ENCODE results near the gene LMX1A.

LMX1A gene

DNA sequence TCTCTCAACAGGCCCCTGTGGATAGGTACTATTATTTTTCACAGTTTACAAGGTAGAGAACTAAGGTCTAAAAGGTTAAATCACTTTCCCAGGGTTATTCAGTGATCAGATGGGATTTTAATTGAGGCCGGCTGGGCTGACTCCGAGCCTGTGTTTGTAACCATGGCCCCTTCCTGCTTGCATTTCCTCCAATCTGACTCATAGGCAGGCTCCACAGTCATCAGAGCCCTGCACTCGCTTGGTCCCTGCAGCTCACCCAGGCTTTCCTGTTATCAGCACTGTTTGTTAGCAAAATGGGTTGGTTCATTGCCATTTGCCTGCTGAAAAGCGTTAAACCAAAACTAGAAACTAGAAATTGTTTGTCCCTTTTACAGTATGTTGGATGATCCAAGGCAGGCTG lies 41.4 kb upstream of the LMX1A start:
- H3K4me1 ChIP-seq (ENCODE audit: insufficient read depth, low read length, poor library complexity, severe bottlenecking), result peaks cover 5% of the 10 kb centered on the region
- H3K4me2 ChIP-seq (ENCODE audit: low read depth, low read length, poor library complexity, severe bottlenecking), result no peak overlapping the region
- H3K9me3 ChIP-seq (ENCODE audit: insufficient read depth, low read depth, low read length), result no peaks in the 10 kb centered on the region
- no peaks in the 10 kb centered on the region for H3F3A ChIP-seq (ENCODE audit: low read depth)
- no peaks in the 10 kb centered on the region for H3K36me3 ChIP-seq (ENCODE audit: insufficient read depth, low read length)
- H3K9ac ChIP-seq (ENCODE audit: low read depth, low read length, poor library complexity, severe bottlenecking), result no peak overlapping the region
- no peak overlapping the region for H2AFZ ChIP-seq (ENCODE audit: low read length)
- peaks cover 10% of the 10 kb centered on the region for H4K20me1 ChIP-seq (ENCODE audit: insufficient read depth, low read length, poor library complexity, severe bottlenecking)
- peaks cover 53% of the 10 kb centered on the region for H3K27me3 ChIP-seq (ENCODE audit: insufficient read depth, low read length, poor library complexity, severe bottlenecking)
- H3K79me2 ChIP-seq (ENCODE audit: insufficient read depth, low read length), result no peaks in the 10 kb centered on the region
- H3K4me3 ChIP-seq (ENCODE audit: low read length, poor library complexity, severe bottlenecking), result no peak overlapping the region
- no peaks in the 10 kb centered on the region for H3K9me2 ChIP-seq (replicated peaks; ENCODE audit: low read depth, low read length)
- TF ChIP-seq EZH2phosphoT487 (IDR thresholded peaks at IDR 0.05; ENCODE audit: borderline replicate concordance), result no peak
- TF ChIP-seq, protein P1, sequence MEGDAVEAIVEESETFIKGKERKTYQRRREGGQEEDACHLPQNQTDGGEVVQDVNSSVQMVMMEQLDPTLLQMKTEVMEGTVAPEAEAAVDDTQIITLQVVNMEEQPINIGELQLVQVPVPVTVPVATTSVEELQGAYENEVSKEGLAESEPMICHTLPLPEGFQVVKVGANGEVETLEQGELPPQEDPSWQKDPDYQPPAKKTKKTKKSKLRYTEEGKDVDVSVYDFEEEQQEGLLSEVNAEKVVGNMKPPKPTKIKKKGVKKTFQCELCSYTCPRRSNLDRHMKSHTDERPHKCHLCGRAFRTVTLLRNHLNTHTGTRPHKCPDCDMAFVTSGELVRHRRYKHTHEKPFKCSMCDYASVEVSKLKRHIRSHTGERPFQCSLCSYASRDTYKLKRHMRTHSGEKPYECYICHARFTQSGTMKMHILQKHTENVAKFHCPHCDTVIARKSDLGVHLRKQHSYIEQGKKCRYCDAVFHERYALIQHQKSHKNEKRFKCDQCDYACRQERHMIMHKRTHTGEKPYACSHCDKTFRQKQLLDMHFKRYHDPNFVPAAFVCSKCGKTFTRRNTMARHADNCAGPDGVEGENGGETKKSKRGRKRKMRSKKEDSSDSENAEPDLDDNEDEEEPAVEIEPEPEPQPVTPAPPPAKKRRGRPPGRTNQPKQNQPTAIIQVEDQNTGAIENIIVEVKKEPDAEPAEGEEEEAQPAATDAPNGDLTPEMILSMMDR (conservative IDR thresholded peaks at IDR 0.05; ENCODE audit: low read length), result no peak

DNA sequence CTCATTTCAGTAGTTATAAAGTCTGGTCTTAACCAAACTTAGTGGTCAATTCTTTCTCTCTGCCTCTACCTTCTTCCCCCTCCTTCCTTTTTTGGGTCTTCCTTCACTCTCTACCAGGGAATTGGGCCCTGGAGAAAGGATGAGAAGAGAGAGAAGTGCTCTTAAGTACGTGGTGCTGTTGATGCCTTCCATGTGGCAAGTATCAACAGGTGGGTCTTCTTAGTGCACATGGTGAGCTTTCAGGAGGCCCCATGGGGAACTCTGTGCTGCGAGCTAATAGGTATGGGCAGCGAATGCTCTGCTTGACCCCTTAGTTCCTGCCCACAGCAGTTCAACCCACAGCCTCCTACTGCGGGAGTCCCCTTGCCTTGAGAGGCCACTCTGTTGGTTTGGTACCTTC lies 39.4 kb upstream of the LMX1A start:
- Histone ChIP-seq H3K4me3 (ENCODE audit: low read length, poor library complexity, severe bottlenecking) (no peak overlapping the region), H3K27me3 (ENCODE audit: insufficient read depth, low read length, poor library complexity, severe bottlenecking) (peaks cover 69% of the 10 kb centered on the region), H3K36me3 (ENCODE audit: insufficient read depth, low read length) (no peaks in the 10 kb centered on the region), H3F3A (ENCODE audit: low read depth) (no peaks in the 10 kb centered on the region), H3K4me2 (ENCODE audit: low read depth, low read length, poor library complexity, severe bottlenecking) (no peak overlapping the region), H3K79me2 (ENCODE audit: insufficient read depth, low read length) (no peaks in the 10 kb centered on the region), H3K9ac (ENCODE audit: low read depth, low read length, poor library complexity, severe bottlenecking) (no peak overlapping the region), H3K9me2 (replicated peaks; ENCODE audit: low read depth, low read length) (no peaks in the 10 kb centered on the region), H2AFZ (ENCODE audit: low read length) (no peak overlapping the region), H4K20me1 (ENCODE audit: insufficient read depth, low read length, poor library complexity, severe bottlenecking) (peaks cover 12% of the 10 kb centered on the region), H3K4me1 (ENCODE audit: insufficient read depth, low read length, poor library complexity, severe bottlenecking) (peaks cover 5% of the 10 kb centered on the region), H3K9me3 (ENCODE audit: insufficient read depth, low read depth, low read length) (no peaks in the 10 kb centered on the region)
- TF ChIP-seq, protein P1 (conservative IDR thresholded peaks at IDR 0.05; ENCODE audit: low read length), result no peak
- TF ChIP-seq EZH2phosphoT487 (IDR thresholded peaks at IDR 0.05; ENCODE audit: borderline replicate concordance), result no peak

DNA sequence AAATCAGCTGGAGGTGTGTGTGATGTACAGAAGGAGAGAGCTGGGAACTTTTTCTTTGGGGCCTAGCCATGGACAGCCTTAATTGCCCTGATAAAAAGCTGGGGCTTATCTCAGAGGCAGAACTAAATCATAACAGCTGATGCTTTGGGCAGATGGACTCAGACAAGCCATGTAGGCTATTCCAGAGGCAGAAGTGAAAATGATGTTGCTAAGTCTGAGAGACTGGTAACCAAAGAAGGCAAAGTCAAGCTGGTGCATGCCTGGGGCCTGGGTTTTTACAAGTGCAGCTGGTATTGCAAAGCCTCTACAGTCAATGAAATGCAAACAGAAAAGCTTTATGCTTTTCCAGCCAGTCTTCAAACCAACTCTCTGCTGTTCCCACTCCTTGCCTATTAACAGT lies 39.0 kb upstream of the LMX1A start:
- H3K36me3 ChIP-seq (ENCODE audit: insufficient read depth, low read length), result no peaks in the 10 kb centered on the region
- no peak overlapping the region for H3K4me2 ChIP-seq (ENCODE audit: low read depth, low read length, poor library complexity, severe bottlenecking)
- H3K4me3 ChIP-seq (ENCODE audit: low read length, poor library complexity, severe bottlenecking), result no peak overlapping the region
- H3K4me1 ChIP-seq (ENCODE audit: insufficient read depth, low read length, poor library complexity, severe bottlenecking), result peaks cover 5% of the 10 kb centered on the region
- H3F3A ChIP-seq (ENCODE audit: low read depth), result no peaks in the 10 kb centered on the region
- TF ChIP-seq, protein P1 (conservative IDR thresholded peaks at IDR 0.05; ENCODE audit: low read length), result no peak
- no peak for TF ChIP-seq EZH2phosphoT487 (IDR thresholded peaks at IDR 0.05; ENCODE audit: borderline replicate concordance)
- H3K9ac ChIP-seq (ENCODE audit: low read depth, low read length, poor library complexity, severe bottlenecking), result no peak overlapping the region
- H3K9me3 ChIP-seq (ENCODE audit: insufficient read depth, low read depth, low read length), result no peaks in the 10 kb centered on the region
- no peaks in the 10 kb centered on the region for H3K79me2 ChIP-seq (ENCODE audit: insufficient read depth, low read length)
- H3K27me3 ChIP-seq (ENCODE audit: insufficient read depth, low read length, poor library complexity, severe bottlenecking), result peaks cover 73% of the 10 kb centered on the region
- H3K9me2 ChIP-seq (replicated peaks; ENCODE audit: low read depth, low read length), result no peaks in the 10 kb centered on the region
- H2AFZ ChIP-seq (ENCODE audit: low read length), result no peak overlapping the region
- peaks cover 12% of the 10 kb centered on the region for H4K20me1 ChIP-seq (ENCODE audit: insufficient read depth, low read length, poor library complexity, severe bottlenecking)
